Thoracic aorta (tissue), 2 donors: Measurements from ENCODE around the gene SPIB. TPM values are rescaled to one million over a fixed set of nuclear protein-coding genes. Genes with fewer than 3 reads are reported as not detected.

Source experiments
- ATAC-seq: fragments of 150-250 bp; one replicate; pipeline ENCODE4 v1.8.0; 2017; ENCODE audit warnings: low read depth; ENCODE audit not compliant: insufficient number of reproducible peaks, low FRiP score
- DNase-seq: peaks from one replicate; pipeline ENCODE4 v3.0.0-alpha.2; 2020; ENCODE audit warnings: low spot score
- H3K27ac ChIP-seq, 2 donors: fragments of 200-600 bp; sonication (generic); 1 replicate in 1 of 2; 2 replicates in 1 of 2; pipeline ENCODE4 v1.5.1; 2016; ENCODE audit warnings: mild to moderate bottlenecking in 2 of 2, moderate library complexity in 2 of 2
- H3K27me3 ChIP-seq: fragments of 200-600 bp; sonication (generic); replicated peaks from 2 replicates; pipeline ENCODE4 v1.6.0; 2016; ENCODE audit warnings: mild to moderate bottlenecking; ENCODE audit not compliant: insufficient read depth
- H3K36me3 ChIP-seq: fragments of 200-600 bp; sonication (generic); one replicate; pipeline ENCODE4 v1.5.1; 2016
- H3K4me1 ChIP-seq, 2 donors: fragments of 200-600 bp; sonication (generic); 1 replicate in 1 of 2; 2 replicates in 1 of 2; pipeline versions ENCODE4 v1.5.1 to v1.6.0; 2016; ENCODE audit warnings: low read depth in 2 of 2, mild to moderate bottlenecking in 1 of 2; ENCODE audit not compliant: control insufficient read depth in 1 of 2
- H3K4me3 ChIP-seq: fragments of 200-600 bp; sonication (generic); 2 replicates; pipeline ENCODE4 v1.5.1; 2016; ENCODE audit warnings: mild to moderate bottlenecking
- H3K9me3 ChIP-seq: fragments of 200-600 bp; sonication (generic); 2 replicates; pipeline ENCODE4 v1.5.1; 2016
- CTCF ChIP-seq: fragments of 200-600 bp; sonication (generic); IDR thresholded peaks from one replicate; pipeline ENCODE4 v1.5.1; 2019; ENCODE audit warnings: antibody characterized with exemption
- total RNA-seq, 2 donors: library from RNA; depleted of rRNA; stranded (reverse); fragments of >200 nt; gene quantifications; one replicate each; pipeline versions ENCODE4 v1.1.0 to v1.2.3, GENCODE V29; 2016

The SPIB gene
- total RNA-seq, 2 donors from 2014 or later = not detected

DNA sequence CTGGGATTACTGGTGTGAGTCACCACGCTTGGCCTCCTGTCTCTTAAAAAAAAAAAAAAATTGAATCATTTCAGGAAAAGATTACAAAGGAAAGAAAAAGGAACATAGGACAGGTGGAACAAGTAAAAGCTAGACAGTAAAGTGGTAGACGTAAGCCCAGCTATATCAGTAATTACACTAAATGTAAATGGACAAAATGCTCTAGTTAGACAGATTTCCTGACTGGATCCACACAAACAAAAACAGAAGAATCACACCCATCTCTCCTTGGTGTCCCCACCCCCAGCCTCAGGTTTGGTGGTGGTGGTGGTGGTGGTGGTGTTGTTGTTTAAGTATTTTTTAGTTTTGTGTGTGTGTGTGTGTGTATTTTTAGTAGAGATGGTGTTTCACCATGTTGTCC lies 6.3 kb upstream of the SPIB start:
- no peaks in the 10 kb centered on the region for H3K9me3 ChIP-seq
- peaks cover 15% of the 10 kb centered on the region for H3K36me3 ChIP-seq
- no peaks in the 10 kb centered on the region for H3K27me3 ChIP-seq
- H3K27ac ChIP-seq = no peak overlapping the region
- no peaks in the 10 kb centered on the region for H3K4me1 ChIP-seq
- no peak for DNase-seq
- no peak for TF ChIP-seq CTCF
- no peak for ATAC-seq
- H3K4me3 ChIP-seq = no peak overlapping the region

DNA sequence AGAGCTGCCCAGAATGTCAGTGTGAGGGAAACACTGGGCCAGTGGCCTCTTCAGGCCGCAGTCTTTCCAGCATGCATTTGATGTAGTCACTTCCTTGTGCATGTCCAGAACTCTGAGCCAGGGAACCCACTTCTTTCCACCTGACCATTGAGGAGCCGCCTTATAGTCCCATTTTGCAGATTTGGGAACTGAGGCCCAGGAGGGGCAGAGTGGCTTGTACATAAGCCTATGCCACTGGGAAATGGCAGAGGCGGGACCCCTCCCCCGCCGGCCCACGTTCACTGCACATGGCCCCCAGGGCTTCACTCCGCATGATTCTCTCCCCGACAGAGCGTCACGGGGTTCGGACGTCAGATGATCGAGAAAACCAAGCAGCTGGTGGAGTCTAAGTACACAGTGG lies 5.6 kb upstream of the SPIB start:
- Histone ChIP-seq H3K4me3 (no peak overlapping the region), H3K9me3 (no peaks in the 10 kb centered on the region), H3K27ac (no peak overlapping the region), H3K27me3 (no peaks in the 10 kb centered on the region), H3K4me1 (no peaks in the 10 kb centered on the region), H3K36me3 (peaks cover 15% of the 10 kb centered on the region)
- ATAC-seq (no peak), DNase-seq (no peak)
- no peak for TF ChIP-seq CTCF

GRCh38 chr19:50413531-50413930 lies 5.2 kb upstream of the SPIB start:
- Histone ChIP-seq H3K36me3 (peaks cover 13% of the 10 kb centered on the region), H3K27ac (no peak overlapping the region), H3K9me3 (no peaks in the 10 kb centered on the region), H3K4me1 (peaks cover 0 to 1% of the 10 kb centered on the region in 2 donors), H3K27me3 (no peaks in the 10 kb centered on the region), H3K4me3 (no peak overlapping the region)
- DNase-seq (no peak), ATAC-seq (no peak)
- TF ChIP-seq CTCF = no peak

DNA sequence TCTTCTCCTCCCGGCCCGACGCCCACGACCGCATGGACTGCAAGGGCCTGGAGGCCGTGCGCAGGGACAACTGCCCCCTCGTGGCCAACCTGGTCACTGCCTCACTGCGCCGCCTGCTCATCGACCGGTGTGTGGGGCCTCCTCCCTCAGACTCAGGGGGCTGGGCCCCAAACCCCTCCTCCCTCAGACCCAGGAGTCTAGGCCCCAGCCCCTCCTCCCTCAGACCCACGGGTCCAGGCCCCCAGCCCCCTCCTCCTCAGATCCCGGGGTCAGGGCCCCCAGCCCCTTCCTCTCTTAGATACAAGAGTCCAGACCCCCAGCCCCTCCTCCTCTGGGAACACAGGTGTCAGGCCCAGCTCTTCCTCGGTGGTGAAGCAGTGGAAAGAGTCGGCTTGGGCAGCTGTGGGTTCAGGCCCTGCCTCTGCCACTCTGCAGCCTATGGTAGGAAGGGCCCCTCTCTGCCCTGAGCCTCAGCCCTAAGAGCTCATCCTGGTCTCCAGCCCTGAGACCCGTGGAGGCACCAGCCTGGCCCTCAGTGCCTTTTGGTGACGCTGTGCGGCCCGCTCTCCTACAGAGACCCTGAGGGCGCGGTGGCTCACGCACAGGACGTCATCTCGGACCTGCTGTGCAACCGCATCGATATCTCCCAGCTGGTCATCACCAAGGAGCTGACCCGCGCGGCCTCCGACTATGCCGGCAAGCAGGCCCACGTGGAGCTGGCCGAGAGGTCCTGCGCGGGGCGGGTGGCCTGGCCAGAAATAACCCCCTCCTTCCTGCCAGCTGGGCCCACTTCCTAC lies 3.7 kb upstream of the SPIB start:
- peak; percentile 87 for TF ChIP-seq CTCF
- Histone ChIP-seq H3K36me3 (no peaks in the 10 kb centered on the region), H3K4me3 (no peak overlapping the region), H3K4me1 (peaks cover 4 to 8% of the 10 kb centered on the region in 2 donors), H3K9me3 (no peaks in the 10 kb centered on the region), H3K27ac (no peak overlapping the region), H3K27me3 (no peaks in the 10 kb centered on the region)
- DNase-seq = no peak
- ATAC-seq = peak; percentile 49

GRCh38 chr19:50415661-50416033 lies 3.1 kb upstream of the SPIB start:
- Histone ChIP-seq H3K4me1 (peaks cover 4 to 8% of the 10 kb centered on the region in 2 donors), H3K27me3 (no peaks in the 10 kb centered on the region), H3K4me3 (no peak overlapping the region), H3K9me3 (no peaks in the 10 kb centered on the region), H3K36me3 (no peaks in the 10 kb centered on the region), H3K27ac (no peak overlapping the region)
- DNase-seq (no peak), ATAC-seq (no peak)
- no peak for TF ChIP-seq CTCF
